Glutamatergic neuron (in vitro differentiated cells): Measurements from ENCODE around the gene RLF. TPM values are rescaled to one million over a fixed set of nuclear protein-coding genes. Genes with fewer than 3 reads are reported as not detected.
A peak's percentile ranks its signal among the peaks of the same experiment; 100 is the strongest.

Experiments
- DNase-seq: peaks from one replicate; pipeline ENCODE4 v3.0.0; 2022
- H3K27ac Mint-ChIP-seq: one replicate; pipeline ENCODE4 v1.8.0; 2020; ENCODE audit warnings: mild to moderate bottlenecking, mixed read lengths, inconsistent platforms; ENCODE audit not compliant: unreplicated experiment
- H3K27me3 Mint-ChIP-seq: one replicate; pipeline ENCODE4 v1.8.0; 2020; ENCODE audit warnings: mild to moderate bottlenecking, moderate library complexity, mixed read lengths, inconsistent platforms; ENCODE audit not compliant: unreplicated experiment
- H3K36me3 Mint-ChIP-seq: one replicate; pipeline ENCODE4 v1.8.0; 2020; ENCODE audit warnings: mild to moderate bottlenecking, mixed read lengths, inconsistent platforms; ENCODE audit not compliant: unreplicated experiment
- H3K4me1 Mint-ChIP-seq: one replicate; pipeline ENCODE4 v1.8.0; 2020; ENCODE audit warnings: mild to moderate bottlenecking, low read depth, mixed read lengths, inconsistent platforms; ENCODE audit not compliant: unreplicated experiment
- H3K4me3 Mint-ChIP-seq: one replicate; pipeline ENCODE4 v1.8.0; 2020; ENCODE audit warnings: mild to moderate bottlenecking, mixed read lengths, inconsistent platforms; ENCODE audit not compliant: unreplicated experiment
- H3K9me3 Mint-ChIP-seq: one replicate; pipeline ENCODE4 v1.8.0; 2020; ENCODE audit warnings: mild to moderate bottlenecking, moderate library complexity, mixed read lengths, inconsistent platforms; ENCODE audit not compliant: unreplicated experiment
- total RNA-seq: library from RNA; stranded (reverse); fragmentation: NEBNext Ultra II Directional; extraction: Animal tissue kit (Norgen Biotek cat#: 25700); gene quantifications from one replicate; pipeline ENCODE4 v1.2.1, GENCODE V29; 2021; ENCODE audit not compliant: unreplicated experiment
- TF ChIP-seq, protein P1 (sequence below): fragments of 200-600 bp; sonication (generic); IDR thresholded peaks from one replicate; pipeline ENCODE4 v1.5.0; 2021; ENCODE audit not compliant: partially characterized antibody, unreplicated experiment

RLF gene
- total RNA-seq, 1 donor from 2014 or later, result 15.0 TPM

GRCh38 chr1:40141878-40142535, 19.2 kb upstream of the RLF start:
- no peak for DNase-seq
- no peaks in the 10 kb centered on the region for H3K36me3 Mint-ChIP-seq
- no peaks in the 10 kb centered on the region for H3K9me3 Mint-ChIP-seq
- H3K27ac Mint-ChIP-seq, result no peak overlapping the region
- peaks cover 2% of the 10 kb centered on the region for H3K27me3 Mint-ChIP-seq
- H3K4me3 Mint-ChIP-seq, result no peak overlapping the region
- no peaks in the 10 kb centered on the region for H3K4me1 Mint-ChIP-seq
- TF ChIP-seq, protein P1, sequence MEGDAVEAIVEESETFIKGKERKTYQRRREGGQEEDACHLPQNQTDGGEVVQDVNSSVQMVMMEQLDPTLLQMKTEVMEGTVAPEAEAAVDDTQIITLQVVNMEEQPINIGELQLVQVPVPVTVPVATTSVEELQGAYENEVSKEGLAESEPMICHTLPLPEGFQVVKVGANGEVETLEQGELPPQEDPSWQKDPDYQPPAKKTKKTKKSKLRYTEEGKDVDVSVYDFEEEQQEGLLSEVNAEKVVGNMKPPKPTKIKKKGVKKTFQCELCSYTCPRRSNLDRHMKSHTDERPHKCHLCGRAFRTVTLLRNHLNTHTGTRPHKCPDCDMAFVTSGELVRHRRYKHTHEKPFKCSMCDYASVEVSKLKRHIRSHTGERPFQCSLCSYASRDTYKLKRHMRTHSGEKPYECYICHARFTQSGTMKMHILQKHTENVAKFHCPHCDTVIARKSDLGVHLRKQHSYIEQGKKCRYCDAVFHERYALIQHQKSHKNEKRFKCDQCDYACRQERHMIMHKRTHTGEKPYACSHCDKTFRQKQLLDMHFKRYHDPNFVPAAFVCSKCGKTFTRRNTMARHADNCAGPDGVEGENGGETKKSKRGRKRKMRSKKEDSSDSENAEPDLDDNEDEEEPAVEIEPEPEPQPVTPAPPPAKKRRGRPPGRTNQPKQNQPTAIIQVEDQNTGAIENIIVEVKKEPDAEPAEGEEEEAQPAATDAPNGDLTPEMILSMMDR, result no peak

GRCh38 chr1:40143891-40144575, 17.2 kb upstream of the RLF start:
- Mint-ChIP-seq H3K4me3 (no peak overlapping the region), H3K4me1 (no peaks in the 10 kb centered on the region), H3K36me3 (no peaks in the 10 kb centered on the region), H3K27ac (no peak overlapping the region), H3K27me3 (peaks cover 4% of the 10 kb centered on the region), H3K9me3 (no peaks in the 10 kb centered on the region)
- TF ChIP-seq, protein P1, result peak; percentile 77
- peak; percentile 33 for DNase-seq

DNA sequence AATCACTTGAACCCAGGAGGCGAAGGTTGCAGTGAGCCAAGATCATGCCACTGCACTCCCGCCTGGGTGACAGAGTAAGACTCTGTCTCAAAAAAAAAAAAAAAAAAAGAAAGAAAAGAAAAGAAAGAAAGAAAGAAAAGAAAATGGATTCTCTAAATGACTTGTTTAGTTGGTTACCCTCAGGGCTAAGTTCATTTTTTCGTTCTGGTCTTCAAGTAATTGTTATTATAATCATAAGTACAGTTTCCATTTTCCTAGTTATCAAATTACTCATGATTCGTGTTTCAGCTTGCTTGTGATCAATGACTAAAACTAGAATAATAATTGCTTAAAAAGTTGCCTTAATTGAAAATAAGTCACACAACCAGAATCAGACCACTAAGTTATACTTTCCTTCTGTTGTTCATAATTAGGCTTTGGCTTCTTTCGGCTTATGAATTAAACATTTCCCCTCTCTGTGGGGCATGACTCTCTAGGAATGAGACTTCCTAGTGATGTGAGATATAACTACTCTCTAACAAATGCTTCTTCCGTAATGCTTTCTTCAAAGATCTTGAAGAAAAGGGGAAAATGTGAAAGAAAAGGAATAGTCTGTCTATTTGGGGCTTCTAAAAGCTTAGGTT, 9.6 kb upstream of the RLF start:
- Mint-ChIP-seq H3K27ac (no peak overlapping the region), H3K9me3 (no peaks in the 10 kb centered on the region), H3K36me3 (no peaks in the 10 kb centered on the region), H3K4me1 (no peaks in the 10 kb centered on the region), H3K4me3 (no peak overlapping the region), H3K27me3 (peaks cover 4% of the 10 kb centered on the region)
- TF ChIP-seq, protein P1, result no peak
- DNase-seq, result no peak

DNA sequence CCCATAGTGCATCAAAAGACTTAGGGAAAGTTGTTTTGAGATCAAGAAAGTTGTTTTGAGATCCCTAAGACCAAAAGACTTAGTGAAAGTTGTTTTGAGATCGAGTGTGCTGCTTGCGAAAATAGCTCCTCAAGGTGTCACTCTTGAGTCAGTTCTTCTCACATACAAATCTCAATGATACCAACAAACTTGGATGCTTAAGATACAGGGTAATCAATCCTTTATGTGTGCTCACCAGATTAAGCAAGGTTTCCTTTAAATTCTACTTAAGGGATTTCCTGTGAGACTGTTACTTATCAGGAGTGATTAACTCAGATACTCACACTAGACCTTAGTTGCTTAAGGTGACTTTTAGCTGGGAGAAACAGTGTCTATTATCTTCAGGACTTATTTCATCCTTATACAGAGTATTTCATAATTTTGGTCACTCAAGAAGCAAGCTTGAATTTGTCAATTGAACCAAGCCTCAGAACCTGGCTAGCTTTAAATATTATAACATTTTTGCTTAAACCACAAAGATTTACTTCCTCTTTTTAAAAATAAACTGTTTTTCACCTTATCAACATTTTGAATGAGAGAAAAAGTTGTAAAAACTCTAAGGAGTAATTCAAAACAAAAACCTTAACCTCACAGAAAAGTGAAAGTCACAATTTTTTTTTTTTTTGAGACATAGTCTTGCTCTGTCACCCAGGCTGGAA, 8.0 kb upstream of the RLF start:
- TF ChIP-seq, protein P1, result peak; percentile 28
- no peaks in the 10 kb centered on the region for H3K27me3 Mint-ChIP-seq
- no peaks in the 10 kb centered on the region for H3K36me3 Mint-ChIP-seq
- no peaks in the 10 kb centered on the region for H3K4me1 Mint-ChIP-seq
- no peak overlapping the region for H3K27ac Mint-ChIP-seq
- no peaks in the 10 kb centered on the region for H3K9me3 Mint-ChIP-seq
- no peak for DNase-seq
- H3K4me3 Mint-ChIP-seq, result no peak overlapping the region
